GM21381 (cell line): ENCODE measurements around the gene FCRLA.
A peak's percentile ranks its signal among the peaks of the same experiment; 100 is the strongest.

Experiments
- ATAC-seq: cut with Tn5 transposase; IDR thresholded peaks from one replicate; pipeline ENCODE4 v1.9.1; 2021; ENCODE audit warnings: mild to moderate bottlenecking, moderate library complexity; ENCODE audit not compliant: unreplicated experiment

Gene FCRLA

DNA sequence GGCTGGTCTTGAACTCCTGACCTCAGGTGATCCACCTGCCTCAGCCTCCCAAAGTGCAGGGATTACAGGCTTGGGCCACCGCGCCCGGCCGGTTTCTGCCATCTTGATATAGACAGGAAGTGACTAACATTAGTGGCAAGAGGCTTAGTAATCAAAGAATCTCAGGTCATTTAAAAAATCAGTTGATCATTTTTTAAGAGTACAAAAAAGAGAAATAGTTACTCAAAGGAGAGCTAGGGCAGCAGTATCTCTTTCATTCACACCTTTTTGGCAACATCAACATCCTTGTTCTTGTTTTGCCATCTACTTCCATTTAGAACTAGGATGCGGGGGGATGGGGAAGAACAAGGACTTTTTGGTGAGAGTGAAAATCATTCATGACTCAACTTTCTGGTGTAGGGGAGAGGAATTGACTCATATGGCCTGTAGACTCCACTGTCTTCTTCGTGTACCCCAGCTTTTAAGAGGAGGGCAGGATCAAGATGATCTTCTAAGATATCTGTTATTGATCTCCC, 23.1 kb downstream of the FCRLA start:
- ATAC-seq = no peak

DNA sequence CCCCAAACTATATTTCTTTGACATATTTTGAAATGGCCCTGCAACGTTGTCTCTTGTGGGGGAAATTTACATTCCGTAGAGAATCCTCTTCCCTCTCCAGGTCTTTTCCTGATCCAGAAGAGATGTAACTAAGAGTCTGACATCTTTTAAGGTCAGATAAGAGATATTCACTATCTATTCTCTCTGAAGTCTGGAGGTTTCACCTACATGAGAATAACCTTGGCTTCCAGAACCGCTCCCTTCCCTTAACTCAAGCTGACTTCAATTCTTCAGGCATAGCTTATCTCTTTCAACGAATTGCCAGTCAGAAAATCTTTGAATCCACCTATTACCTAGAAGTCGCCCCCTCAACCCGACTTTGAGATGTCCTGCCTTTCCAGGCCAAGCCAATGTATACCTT, 24.2 kb downstream of the FCRLA start:
- ATAC-seq = no peak

- no peak for ATAC-seq
These were observed 25.1 kb downstream of the FCRLA start for GRCh38 chr1:161731981-161732718.

DNA sequence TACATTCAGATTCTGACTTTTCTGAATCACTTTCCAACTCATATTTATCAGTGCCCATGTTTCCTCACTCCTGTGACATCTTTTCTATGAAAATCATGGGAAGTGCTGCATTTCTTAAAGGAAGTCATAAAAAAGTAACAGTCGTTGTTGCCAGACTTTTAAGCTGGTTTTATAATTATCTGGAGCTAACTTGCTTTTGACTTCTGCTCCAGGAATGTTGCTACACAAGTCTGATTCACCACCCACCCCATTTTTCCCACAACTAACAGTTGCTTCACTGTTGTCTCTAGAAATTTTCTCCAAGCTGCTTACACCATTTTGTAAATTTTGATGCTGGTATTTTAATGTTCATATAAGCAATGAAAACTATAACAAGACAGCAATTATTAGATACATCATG, 26.5 kb downstream of the FCRLA start:
- no peak for ATAC-seq

DNA sequence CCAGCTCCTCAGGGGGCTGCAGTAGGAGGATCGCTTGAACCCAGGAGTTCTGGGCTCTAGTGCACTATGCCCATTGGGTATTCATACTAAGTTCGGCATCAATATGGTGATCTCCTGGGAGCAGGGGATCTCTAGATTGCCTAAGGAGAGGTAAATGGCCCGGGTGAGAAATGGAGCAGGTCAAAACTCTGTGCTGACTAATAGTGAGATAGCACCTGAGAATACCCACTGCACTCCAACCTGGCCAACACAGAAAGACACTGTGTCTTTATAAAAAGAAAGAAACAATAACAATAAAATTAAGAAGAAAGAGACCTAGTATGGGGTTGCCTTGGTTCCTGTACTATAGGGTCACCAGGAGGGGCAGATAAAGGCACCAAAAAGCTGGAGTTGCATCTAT, 28.8 kb downstream of the FCRLA start:
- ATAC-seq = no peak

DNA sequence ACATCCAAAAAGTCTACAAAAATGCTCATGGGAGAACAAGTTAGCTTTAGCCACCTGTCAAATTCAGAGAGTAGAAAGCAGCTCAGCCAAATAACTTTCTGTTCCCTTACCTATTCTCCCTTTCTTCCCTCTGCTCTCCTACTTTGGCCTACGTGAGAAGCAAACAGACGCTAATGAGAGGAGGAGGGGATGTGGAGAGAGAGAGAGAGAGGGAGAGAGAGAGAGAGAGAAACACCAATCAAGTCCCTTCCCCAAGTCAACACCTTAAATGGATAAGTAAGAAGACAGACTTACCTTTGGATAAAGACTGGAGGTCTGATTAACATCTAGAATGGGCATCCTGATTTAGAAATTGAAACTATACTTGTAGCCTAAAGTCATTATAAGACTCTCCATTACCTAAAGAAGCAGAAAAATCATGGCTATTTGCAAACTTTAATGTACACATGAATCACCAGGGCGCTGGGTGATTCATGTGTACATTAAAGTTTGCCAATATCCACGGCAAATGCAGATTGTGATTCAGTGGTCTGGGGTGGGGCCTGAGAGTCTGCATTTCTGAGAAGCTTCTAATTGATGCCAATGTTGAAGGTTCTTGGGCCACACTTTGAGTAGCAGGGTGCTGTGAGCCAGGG, 29.4 kb downstream of the FCRLA start:
- no peak for ATAC-seq

DNA sequence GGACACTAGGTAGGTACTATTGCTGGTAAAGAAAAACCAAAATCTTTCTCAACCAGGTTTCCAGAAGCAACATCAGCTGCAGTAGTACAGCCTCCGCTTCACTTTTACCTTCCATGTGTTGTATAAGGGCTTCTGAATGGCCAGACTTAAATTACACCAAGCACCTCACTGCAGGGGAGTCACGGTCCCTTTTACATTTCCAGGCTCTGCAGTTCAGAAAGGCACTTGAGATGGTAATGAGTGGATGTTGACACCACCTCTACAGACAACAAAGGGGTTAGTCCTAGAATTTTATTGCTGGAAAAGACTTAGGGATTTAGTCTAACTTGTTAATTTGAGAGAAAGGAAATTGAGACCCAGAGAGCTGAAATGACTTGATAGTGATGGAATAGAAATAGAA, 30.6 kb downstream of the FCRLA start:
- no peak for ATAC-seq

DNA sequence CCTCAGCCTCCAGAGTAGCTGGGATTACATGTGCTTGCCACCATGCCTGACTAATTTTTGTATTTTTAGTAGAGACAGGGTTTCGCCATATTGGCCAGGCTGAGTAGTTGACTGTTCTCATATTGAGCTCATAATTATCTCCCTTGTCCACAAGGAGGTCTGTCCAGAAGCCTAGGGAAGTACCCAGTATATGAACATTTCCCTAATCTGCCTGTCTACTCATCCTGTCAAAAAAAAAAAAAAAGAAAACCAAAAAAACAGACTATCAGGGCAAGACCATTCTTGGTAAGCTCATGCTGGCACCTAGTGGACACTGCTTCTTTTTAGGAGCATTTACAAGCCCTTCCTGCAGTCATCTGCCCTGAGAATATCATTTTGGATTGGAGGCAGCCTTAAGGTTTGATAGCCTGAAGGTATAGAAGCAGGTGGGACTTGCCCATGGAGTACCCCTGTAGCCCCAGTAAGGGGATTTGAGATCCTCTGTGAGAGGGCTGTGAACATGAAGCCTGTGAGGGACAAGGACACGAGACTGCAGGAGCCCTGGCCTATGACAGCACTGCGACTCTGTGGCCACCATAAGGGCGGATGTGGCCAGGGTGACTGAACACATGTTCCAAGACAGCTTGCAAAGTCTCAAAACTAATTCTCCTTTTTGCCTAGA, 31.7 kb downstream of the FCRLA start:
- ATAC-seq = peak; percentile 63

DNA sequence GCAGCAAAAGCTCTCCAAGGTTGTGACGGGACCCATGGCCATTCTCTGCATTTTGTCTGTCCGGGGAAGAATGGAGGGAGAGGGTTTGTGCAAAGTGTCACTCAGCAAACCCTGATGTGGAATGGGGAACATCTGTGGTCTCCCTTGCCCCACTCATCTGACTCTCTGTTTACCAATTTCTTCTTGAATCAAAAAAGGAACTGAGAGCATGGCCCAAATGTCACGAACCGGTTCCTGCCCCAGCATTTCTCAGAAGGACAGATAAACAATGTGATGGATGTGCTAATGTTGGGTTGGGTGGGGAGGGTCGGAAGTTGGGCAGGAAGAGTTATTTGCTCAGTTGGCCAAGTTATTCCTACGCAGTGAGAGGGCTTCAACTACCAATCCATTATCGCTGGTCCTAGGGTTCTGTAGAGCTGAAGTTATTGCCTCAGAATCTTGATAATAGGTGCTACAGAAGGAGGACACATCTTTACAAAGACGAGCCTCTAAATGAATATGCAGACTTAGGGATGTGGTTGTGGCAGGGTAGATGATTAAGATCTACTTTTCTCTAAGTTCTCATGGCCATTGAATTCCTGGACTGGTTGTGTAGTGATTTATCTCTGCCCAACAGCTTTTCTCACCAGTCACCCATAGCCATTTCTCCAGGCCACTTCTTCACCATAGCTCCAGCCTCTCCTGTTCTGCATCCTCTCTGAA, 33.0 kb downstream of the FCRLA start:
- ATAC-seq = no peak

- no peak for ATAC-seq
These were observed 33.9 kb downstream of the FCRLA start for GRCh38 chr1:161740921-161741320.

DNA sequence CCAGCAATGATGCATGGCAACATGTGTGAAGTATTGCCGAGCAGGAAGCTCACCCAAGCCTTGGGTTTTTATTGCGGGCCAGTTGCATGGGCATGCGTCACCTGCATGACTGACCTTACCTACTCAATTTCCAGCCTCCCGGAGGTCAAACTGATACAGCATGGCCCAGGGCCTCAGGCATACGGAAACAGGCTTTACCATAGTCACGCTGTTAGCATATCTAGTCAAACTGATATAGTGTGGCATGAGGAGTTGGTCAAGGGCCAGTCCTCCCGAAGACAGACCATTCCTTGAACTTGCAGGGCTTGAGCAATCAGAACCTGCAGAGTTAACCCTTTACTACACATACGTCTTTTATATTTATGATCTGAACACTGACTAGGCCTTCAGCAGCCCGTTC, 36.2 kb downstream of the FCRLA start:
- no peak for ATAC-seq

DNA sequence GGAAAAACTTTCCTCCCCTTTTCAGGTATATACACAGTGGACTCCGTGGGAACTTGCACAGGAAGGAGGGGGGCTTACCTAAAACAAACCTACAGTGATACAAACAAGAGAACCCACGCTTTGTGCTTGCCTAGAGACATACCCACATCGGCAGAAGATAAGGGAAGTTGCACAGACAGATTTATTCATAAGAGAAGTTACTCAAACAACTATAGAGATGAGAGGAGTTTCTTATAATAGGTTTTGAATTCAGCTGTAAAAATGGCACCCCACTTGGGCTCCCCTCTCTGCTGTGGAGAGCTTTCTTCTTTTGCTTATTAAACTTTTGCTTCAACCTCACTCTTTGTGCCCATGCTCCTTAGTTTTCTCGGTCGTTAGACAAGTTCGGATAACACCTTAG, 40.8 kb downstream of the FCRLA start:
- ATAC-seq = no peak

DNA sequence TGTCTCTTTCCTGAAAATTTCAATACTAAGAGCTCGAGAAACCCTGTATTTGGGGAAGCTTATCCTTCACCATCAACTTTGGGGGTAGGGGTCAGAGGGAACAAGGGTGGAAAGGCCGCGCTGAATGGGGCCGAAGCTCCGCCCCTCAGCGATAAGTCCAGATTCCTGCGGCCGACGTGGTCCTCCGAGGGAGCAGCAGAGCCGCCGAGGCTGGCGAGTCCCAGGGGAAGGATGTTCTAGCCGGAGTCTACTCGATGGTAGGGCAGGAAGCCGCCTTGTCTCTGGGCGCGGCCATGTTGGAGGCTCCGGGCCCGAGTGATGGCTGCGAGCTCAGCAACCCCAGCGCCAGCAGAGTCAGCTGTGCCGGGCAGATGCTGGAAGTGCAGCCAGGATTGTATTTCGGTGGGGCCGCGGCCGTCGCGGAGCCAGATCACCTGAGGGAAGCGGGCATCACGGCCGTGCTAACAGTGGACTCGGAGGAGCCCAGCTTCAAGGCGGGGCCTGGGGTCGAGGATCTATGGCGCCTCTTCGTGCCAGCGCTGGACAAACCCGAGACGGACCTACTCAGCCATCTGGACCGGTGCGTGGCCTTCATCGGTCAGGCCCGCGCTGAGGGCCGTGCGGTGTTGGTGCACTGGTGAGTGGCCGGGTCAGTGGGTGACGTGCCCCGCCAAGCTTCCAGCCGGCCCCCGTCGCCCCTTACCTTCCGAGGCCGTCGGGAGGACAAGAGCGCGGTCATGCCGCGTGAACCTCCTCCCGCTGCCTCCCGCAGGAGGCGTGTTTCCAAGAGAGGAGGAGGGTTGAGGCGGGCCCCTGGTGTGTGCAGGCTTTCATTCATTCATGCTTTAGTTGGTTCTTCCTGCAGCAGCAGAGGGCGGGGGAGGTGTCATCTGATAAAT, 42.7 kb downstream of the FCRLA start, which contains the start of gene DUSP12:
TSS of gene DUSP12 (plus strand) at position 278 of the 899 bp plus-strand sequence. CDS start at position 294, 16 bp downstream.
- peak; percentile 96 for ATAC-seq

GRCh38 chr1:161763522-161764098, 56.6 kb downstream of the FCRLA start:
- ATAC-seq = no peak
